HepG2 (cell line): ENCODE measurements around the gene RBPJ. TPM values are rescaled to one million over a fixed set of nuclear protein-coding genes. Genes with fewer than 3 reads are reported as not detected.

ENCODE experiments used
- HMG20A ChIP-seq: IDR thresholded peaks from 2 replicates; pipeline ENCODE4 v1.6.1; 2016; ENCODE audit warnings: borderline replicate concordance
- HNF1B ChIP-seq: sonication (generic); formaldehyde crosslinking; IDR thresholded peaks from 2 replicates; pipeline ENCODE4 v1.5.1; 2020; ENCODE audit warnings: mild to moderate bottlenecking, moderate library complexity, missing genetic modification reagents
- LCORL ChIP-seq, 2 experiments: fragments of 450-650 bp in 1 of 2; sonication (generic) in 1 of 2; formaldehyde crosslinking in 1 of 2; IDR thresholded peaks; 2 replicates each; pipeline versions ENCODE4 v1.5.0 to v1.6.1; 2017 to 2020; ENCODE audit warnings: antibody characterized with exemption in 1 of 2, missing genetic modification reagents in 1 of 2
- NR2F1 ChIP-seq, 2 experiments: fragments of 450-650 bp in 1 of 2; formaldehyde crosslinking in 1 of 2; IDR thresholded peaks; 2 replicates each; pipeline versions ENCODE4 v1.5.0 to v1.6.1; 2016 to 2020; ENCODE audit warnings: mild to moderate bottlenecking in 1 of 2, missing compliant biosample characterization in 1 of 2, missing genetic modification reagents in 1 of 2, moderate library complexity in 1 of 2
- RCOR2 ChIP-seq: IDR thresholded peaks from 2 replicates; pipeline ENCODE4 v1.6.1; 2016; ENCODE audit warnings: missing biosample characterization, missing genetic modification reagents
- ZBTB46 ChIP-seq: sonication (generic); formaldehyde crosslinking; IDR thresholded peaks from 2 replicates; pipeline ENCODE4 v1.4.0; 2020; ENCODE audit warnings: mild to moderate bottlenecking, missing genetic modification reagents, borderline replicate concordance
- ZNF12 ChIP-seq: sonication (generic); formaldehyde crosslinking; IDR thresholded peaks from 2 replicates; pipeline ENCODE4 v1.5.0; 2020; ENCODE audit warnings: missing genetic modification reagents
- ZNF784 ChIP-seq: sonication (generic); formaldehyde crosslinking; IDR thresholded peaks from 2 replicates; pipeline ENCODE4 v1.5.1; 2020; ENCODE audit warnings: missing genetic modification reagents, mild to moderate bottlenecking, borderline replicate concordance
- polyA plus RNA-seq, 8 experiments: library from polyadenylated mRNA; depleted of rRNA in 3 of 8; stranded (reverse) in 7 of 8; unstranded in 1 of 8; fragments of >200 nt; fragmentation: Illumina TruSeq in 4 of 8; extraction: Trizol in 4 of 8; gene quantifications; 2 replicates each; pipeline versions ENCODE4 v1.2.1 to v1.2.3, GENCODE V29; 2011 to 2016; ENCODE audit warnings: low read depth in 4 of 8, missing spikeins in 1 of 8, mixed read lengths in 1 of 8; ENCODE audit not compliant: insufficient read depth in 1 of 8
- total RNA-seq, 5 experiments: library from RNA; depleted of rRNA; stranded (reverse); fragments of >200 nt; fragmentation: Illumina TruSeq; extraction: Trizol; gene quantifications; 2 replicates each; pipeline ENCODE4 v1.2.3, GENCODE V29; 2016; ENCODE audit warnings: low read depth in 1 of 5

The RBPJ gene
- total and polyA plus RNA-seq, 2 of the 13 experiments (the other 11 are each of a cell fraction or from before 2014, with no cell fraction given) = 25.9 to 33.2 TPM

- TF ChIP-seq LCORL (IDR thresholded peaks at IDR 0.05) (no peak), LCORL (CRISPR knock-in tag; IDR thresholded peaks at IDR 0.05) (peak; percentile 24; the same call in 1 of the 2 replicates), ZBTB46 (no peak), ZNF12 (CRISPR knock-in tag) (no peak), RCOR2 (CRISPR knock-in tag) (peak; percentile 37; the same call in 1 of the 2 replicates), ZNF784 (CRISPR knock-in tag) (no peak), HNF1B (CRISPR knock-in tag) (0 out of 2 replicates have a peak, but pooled peaks have one; percentile 43), HMG20A (peak; percentile 18; the same call in 1 of the 2 replicates), NR2F1 (CRISPR knock-in tag; IDR thresholded peaks at IDR 0.05) (peak in 1 of 2 experiments; percentile 46; a peak in 1 of 4 replicates)
Measured at GRCh38 chr4:26459054-26459755, 138.4 kb downstream of the RBPJ start (continued).
